Urothelium cell line (cell line): Measurements from ENCODE around the gene TPSG1.
"Not testable (repeated sequence)": the region's sequence is repeated elsewhere in the genome, so short reads cannot be mapped to it uniquely, and the experiment has no call there.

Source experiments
- DNase-seq: peaks from one replicate; pipeline ENCODE4 v3.0.0; 2011; ENCODE audit warnings: low spot score, mixed read lengths
- FAIRE-seq: peaks from 2 replicates; lab custom pipeline; 2011; peaks lifted over from hg19 to GRCh38; lab: Jason Lieb, UNC

TPSG1 gene

GRCh38 chr16:1257561-1258224 is 32.6 kb upstream of the TPSG1 start:
- no peak for FAIRE-seq
- DNase-seq: no peak

- FAIRE-seq (no peak), DNase-seq (no peak)
These were observed 31.8 kb upstream of the TPSG1 start for GRCh38 chr16:1256874-1257322.

- FAIRE-seq, DNase-seq: not testable (repeated sequence)
These were observed 31.3 kb upstream of the TPSG1 start for GRCh38 chr16:1256296-1256873.

- not testable (repeated sequence) for DNase-seq, FAIRE-seq
These were observed 30.4 kb upstream of the TPSG1 start, which contains the start of gene TPSD1 for GRCh38 chr16:1255276-1256122. TPSD1 (plus strand) TSS chr16:1256069; CDS start chr16:1256281, 212 bp downstream.

GRCh38 chr16:1254821-1255220 is 29.8 kb upstream of the TPSG1 start:
- not testable (repeated sequence) for DNase-seq, FAIRE-seq

- peak; percentile 32 for FAIRE-seq
- not testable (repeated sequence) for DNase-seq
These were observed 28.8 kb upstream of the TPSG1 start for GRCh38 chr16:1253701-1254364.

GRCh38 chr16:1249031-1249755 is 24.1 kb upstream of the TPSG1 start:
- not testable (repeated sequence) for FAIRE-seq, DNase-seq

- peak; percentile 99 for FAIRE-seq
- not testable (repeated sequence) for DNase-seq
These were observed 23.0 kb upstream of the TPSG1 start for GRCh38 chr16:1247903-1248537.

GRCh38 chr16:1245452-1246020 is 20.5 kb upstream of the TPSG1 start:
- FAIRE-seq: peak; percentile 40
- DNase-seq: no peak

GRCh38 chr16:1244881-1245280 is 19.8 kb upstream of the TPSG1 start:
- DNase-seq: no peak
- FAIRE-seq: no peak

GRCh38 chr16:1243907-1244850 is 19.1 kb upstream of the TPSG1 start:
- FAIRE-seq, DNase-seq: not testable (repeated sequence)

- FAIRE-seq: not testable (repeated sequence)
These were observed 18.3 kb upstream of the TPSG1 start for GRCh38 chr16:1243363-1243762.

GRCh38 chr16:1241081-1241480 is 16.0 kb upstream of the TPSG1 start:
- FAIRE-seq, DNase-seq: not testable (repeated sequence)

More at GRCh38 chr16:1243363-1243762, 18.3 kb upstream of the TPSG1 start:
- not testable (repeated sequence) for DNase-seq

GRCh38 chr16:1240436-1240835 is 15.4 kb upstream of the TPSG1 start, which contains the start of gene TPSAB1:
TPSAB1 (plus strand) TSS chr16:1240705; CDS start chr16:1240939, 234 bp downstream.
- not testable (repeated sequence) for FAIRE-seq, DNase-seq

GRCh38 chr16:1239575-1239974 is 14.5 kb upstream of the TPSG1 start:
- not testable (repeated sequence) for DNase-seq, FAIRE-seq

- FAIRE-seq: not testable (repeated sequence)
These were observed 13.8 kb upstream of the TPSG1 start for GRCh38 chr16:1238909-1239308.

GRCh38 chr16:1237990-1238389 is 12.9 kb upstream of the TPSG1 start:
- DNase-seq (no peak), FAIRE-seq (peak; percentile 96)

More at GRCh38 chr16:1238909-1239308, 13.8 kb upstream of the TPSG1 start:
- not testable (repeated sequence) for DNase-seq

GRCh38 chr16:1236659-1237058 is 11.6 kb upstream of the TPSG1 start:
- not testable (repeated sequence) for DNase-seq, FAIRE-seq
